HTR-8/SVneo (cell line): ENCODE measurements around the gene ROR1.
"Not testable (repeated sequence)": the region's sequence is repeated elsewhere in the genome, so short reads cannot be mapped to it uniquely, and the experiment has no call there.

Experiments
- DNase-seq: peaks from one replicate; pipeline ENCODE4 v3.0.0; 2011; ENCODE audit warnings: low spot score, mixed read lengths; ENCODE audit not compliant: insufficient read length
- FAIRE-seq: peaks from 2 replicates; lab custom pipeline; 2011; peaks lifted over from hg19 to GRCh38; lab: Jason Lieb, UNC

ROR1 gene

GRCh38 chr1:63789856-63790605 is 16.2 kb downstream of the ROR1 start:
- DNase-seq (no peak), FAIRE-seq (no peak)

GRCh38 chr1:63790989-63791388 is 17.2 kb downstream of the ROR1 start:
- FAIRE-seq (no peak), DNase-seq (no peak)

- FAIRE-seq, result no peak
- no peak for DNase-seq
Measured at GRCh38 chr1:63792152-63792551, 18.3 kb downstream of the ROR1 start.

- DNase-seq (no peak), FAIRE-seq (no peak)
Measured at GRCh38 chr1:63793741-63794240, 20.0 kb downstream of the ROR1 start.

- FAIRE-seq, result no peak
- no peak for DNase-seq
Measured at GRCh38 chr1:63794354-63794753, 20.5 kb downstream of the ROR1 start.

GRCh38 chr1:63794939-63795378 is 21.1 kb downstream of the ROR1 start:
- FAIRE-seq (no peak), DNase-seq (no peak)

- no peak for DNase-seq
- no peak for FAIRE-seq
Measured at GRCh38 chr1:63795455-63795854, 21.6 kb downstream of the ROR1 start.

- FAIRE-seq, result no peak
- no peak for DNase-seq
Measured at GRCh38 chr1:63797056-63797726, 23.4 kb downstream of the ROR1 start.

GRCh38 chr1:63798284-63798683 is 24.5 kb downstream of the ROR1 start:
- no peak for FAIRE-seq
- DNase-seq, result no peak

GRCh38 chr1:63799307-63799706 is 25.5 kb downstream of the ROR1 start:
- DNase-seq (no peak), FAIRE-seq (no peak)

GRCh38 chr1:63799820-63800219 is 26.0 kb downstream of the ROR1 start:
- no peak for DNase-seq
- FAIRE-seq, result no peak

GRCh38 chr1:63802109-63802508 is 28.3 kb downstream of the ROR1 start:
- FAIRE-seq (no peak), DNase-seq (no peak)

GRCh38 chr1:63804829-63805484 is 31.1 kb downstream of the ROR1 start:
- no peak for FAIRE-seq
- DNase-seq, result no peak

- DNase-seq (no peak), FAIRE-seq (no peak)
Measured at GRCh38 chr1:63807046-63807445, 33.2 kb downstream of the ROR1 start.

GRCh38 chr1:63810936-63811469 is 37.2 kb downstream of the ROR1 start:
- DNase-seq, result no peak

GRCh38 chr1:63812071-63812700 is 38.4 kb downstream of the ROR1 start:
- no peak for FAIRE-seq
- no peak for DNase-seq

More at GRCh38 chr1:63810936-63811469, 37.2 kb downstream of the ROR1 start:
- FAIRE-seq, result no peak

- DNase-seq (no peak), FAIRE-seq (no peak)
Measured at GRCh38 chr1:63813829-63814277, 40.0 kb downstream of the ROR1 start.

- FAIRE-seq, DNase-seq: not testable (repeated sequence)
Measured at GRCh38 chr1:63816217-63816815, 42.5 kb downstream of the ROR1 start.

GRCh38 chr1:63817152-63817667 is 43.4 kb downstream of the ROR1 start:
- no peak for DNase-seq
- FAIRE-seq, result no peak

GRCh38 chr1:63817700-63818099 is 43.9 kb downstream of the ROR1 start:
- DNase-seq (no peak), FAIRE-seq (no peak)
